T-helper 1 cell treated with Interleukin-12 subunit alpha and Interleukin-12 subunit beta and Interleukin-4 antibody, amounts not matched to agents 30 μg/mL and 1 μg/mL, for 36 hours (primary cell): ENCODE data around the gene CTTN.

ENCODE experiments used
- H3K27ac Mint-ChIP-seq: one replicate; pipeline ENCODE4 v1.8.0; 2021; ENCODE audit warnings: mild to moderate bottlenecking, mixed read lengths
- H3K27me3 Mint-ChIP-seq: one replicate; pipeline ENCODE4 v1.8.0; 2021; ENCODE audit warnings: low read depth, mixed read lengths
- H3K36me3 Mint-ChIP-seq: one replicate; pipeline ENCODE4 v1.8.0; 2021; ENCODE audit warnings: low read depth, mixed read lengths
- H3K4me1 Mint-ChIP-seq: one replicate; pipeline ENCODE4 v1.8.0; 2021; ENCODE audit warnings: low read depth, mixed read lengths
- H3K4me3 Mint-ChIP-seq: one replicate; pipeline ENCODE4 v1.8.0; 2021; ENCODE audit warnings: mild to moderate bottlenecking, moderate library complexity, mixed read lengths
- H3K9me3 Mint-ChIP-seq: one replicate; pipeline ENCODE4 v1.8.0; 2021; ENCODE audit warnings: mixed read lengths

Gene CTTN

GRCh38 chr11:70397983-70398833 is at the start of gene CTTN:
Gene CTTN, plus strand, starts transcription at chr11:70398529. Its CDS starts 8,769 bp downstream, at chr11:70407298.
- Mint-ChIP-seq H3K27ac (peak within 1 kb of the TSS; percentile 73), H3K4me1 (peaks cover 21% of the 10 kb centered on the region), H3K27me3 (peaks cover 75% of the 10 kb centered on the region), H3K36me3 (peaks cover 3% of the 10 kb centered on the region), H3K4me3 (peak within 1 kb of the TSS; percentile 86), H3K9me3 (no peaks in the 10 kb centered on the region)

DNA sequence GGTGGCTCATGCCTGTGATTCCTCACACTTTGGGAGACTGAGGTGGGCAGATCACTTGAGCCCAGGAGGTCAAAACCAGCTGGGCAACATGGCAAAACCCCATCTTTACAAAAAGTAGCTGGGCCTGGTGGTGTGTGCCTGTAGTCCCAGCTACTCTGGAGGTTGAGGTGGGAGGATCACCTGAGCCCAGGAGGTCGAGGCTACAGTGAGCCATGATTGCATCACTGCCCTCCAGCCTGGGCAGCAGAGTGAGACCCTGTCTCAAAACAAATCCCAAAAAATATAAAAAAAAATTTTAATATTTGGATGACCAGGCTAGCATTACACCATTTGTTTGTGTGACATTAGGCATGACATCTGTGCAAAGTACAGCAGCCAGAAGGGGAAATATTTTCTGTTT is 49.7 kb upstream of the CTTN start:
- no peak overlapping the region for H3K27ac Mint-ChIP-seq
- no peak overlapping the region for H3K4me3 Mint-ChIP-seq
- H3K4me1 Mint-ChIP-seq, result no peaks in the 10 kb centered on the region
- peaks cover 12% of the 10 kb centered on the region for H3K36me3 Mint-ChIP-seq
- H3K9me3 Mint-ChIP-seq, result no peaks in the 10 kb centered on the region
- no peaks in the 10 kb centered on the region for H3K27me3 Mint-ChIP-seq

DNA sequence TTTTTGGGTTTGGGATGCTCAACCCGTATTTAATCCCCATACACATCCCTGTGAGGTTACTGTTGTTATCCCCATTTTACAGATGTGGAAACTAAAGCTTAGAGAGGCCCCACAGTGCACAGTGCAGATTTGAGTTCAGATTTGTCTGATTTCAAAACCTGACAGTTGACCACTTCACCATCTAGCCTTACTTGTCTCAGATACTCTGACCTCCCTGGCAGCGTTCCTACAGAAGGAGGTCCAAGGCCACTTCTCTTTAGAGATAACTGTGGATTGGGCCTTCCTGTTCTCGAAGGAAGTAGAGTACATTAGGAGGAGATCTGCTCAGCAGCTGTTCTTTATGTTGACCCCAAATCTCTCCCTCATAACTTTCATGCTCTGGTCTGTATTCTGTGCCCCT is 46.7 kb upstream of the CTTN start:
- Mint-ChIP-seq H3K4me1 (no peaks in the 10 kb centered on the region), H3K36me3 (peaks cover 24% of the 10 kb centered on the region), H3K27me3 (no peaks in the 10 kb centered on the region)

DNA sequence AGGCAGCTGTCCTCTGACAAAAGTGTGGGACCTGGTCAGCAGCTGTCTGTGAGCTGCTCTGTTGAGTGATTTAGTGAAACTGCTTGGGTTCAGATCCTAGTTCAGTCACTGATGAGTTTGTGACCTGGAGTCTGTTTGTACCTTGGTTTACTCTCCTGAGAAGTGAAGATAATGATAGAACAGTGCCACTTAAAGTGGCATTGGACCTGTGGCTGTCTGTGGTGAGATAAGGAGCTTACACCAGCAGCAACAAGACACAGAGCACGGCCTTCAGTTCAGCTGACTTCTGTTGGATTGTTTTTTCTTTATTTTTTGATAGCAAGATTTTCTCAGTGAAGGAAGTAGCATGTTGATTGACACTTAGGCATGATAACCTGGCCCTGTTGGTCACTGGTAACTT is 46.2 kb upstream of the CTTN start:
- Mint-ChIP-seq H3K9me3 (no peaks in the 10 kb centered on the region), H3K27me3 (no peaks in the 10 kb centered on the region), H3K4me3 (no peak overlapping the region), H3K36me3 (peaks cover 26% of the 10 kb centered on the region), H3K27ac (no peak overlapping the region), H3K4me1 (no peaks in the 10 kb centered on the region)

More for the DNA sequence above, 46.7 kb upstream of the CTTN start:
- no peak overlapping the region for H3K4me3 Mint-ChIP-seq
- no peaks in the 10 kb centered on the region for H3K9me3 Mint-ChIP-seq
- no peak overlapping the region for H3K27ac Mint-ChIP-seq

DNA sequence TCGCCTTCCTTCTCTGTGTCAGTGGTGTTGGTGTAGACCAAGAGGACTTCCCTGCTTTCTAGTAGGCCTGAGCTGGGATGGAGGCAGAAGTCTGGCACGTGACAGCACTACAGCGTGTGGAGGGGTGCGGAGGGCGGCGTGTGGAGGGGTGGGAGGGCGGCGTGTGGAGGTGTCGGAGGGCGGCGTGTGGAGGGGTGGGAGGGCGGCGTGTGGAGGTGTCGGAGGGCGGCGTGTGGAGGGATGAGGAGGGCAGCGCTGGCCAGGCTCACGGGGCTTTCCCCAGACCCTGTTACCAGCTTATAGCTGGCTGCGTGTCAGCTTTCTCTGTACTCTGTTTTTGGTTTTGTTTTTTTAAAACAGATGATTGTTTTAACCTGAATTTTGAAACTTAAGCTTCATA is 45.7 kb upstream of the CTTN start:
- H3K4me3 Mint-ChIP-seq, result no peak overlapping the region
- no peaks in the 10 kb centered on the region for H3K4me1 Mint-ChIP-seq
- no peaks in the 10 kb centered on the region for H3K9me3 Mint-ChIP-seq
- H3K36me3 Mint-ChIP-seq, result peaks cover 26% of the 10 kb centered on the region
- no peak overlapping the region for H3K27ac Mint-ChIP-seq
- no peaks in the 10 kb centered on the region for H3K27me3 Mint-ChIP-seq

DNA sequence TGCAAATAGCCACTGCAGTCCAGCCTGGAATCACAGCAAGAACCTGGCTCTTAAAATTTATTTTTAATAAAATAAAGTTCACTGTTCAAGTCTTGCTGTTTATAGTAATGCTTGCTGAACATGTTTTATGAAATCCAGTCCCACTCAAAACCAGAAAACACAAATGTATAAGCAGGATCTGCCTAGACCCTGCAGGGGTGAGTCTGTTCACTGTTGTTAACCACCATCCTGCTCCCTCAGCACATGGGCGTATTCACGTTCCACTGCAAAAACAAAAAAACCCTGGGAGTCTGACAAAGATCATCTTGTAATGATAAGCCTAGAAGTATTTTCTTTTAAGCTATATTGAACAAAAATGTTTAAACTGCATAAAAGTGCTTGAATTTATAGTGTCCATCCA is 45.0 kb upstream of the CTTN start:
- Mint-ChIP-seq H3K4me1 (no peaks in the 10 kb centered on the region), H3K9me3 (no peaks in the 10 kb centered on the region), H3K27ac (no peak overlapping the region), H3K27me3 (no peaks in the 10 kb centered on the region), H3K4me3 (no peak overlapping the region), H3K36me3 (peaks cover 26% of the 10 kb centered on the region)

- Mint-ChIP-seq H3K4me1 (no peaks in the 10 kb centered on the region), H3K27me3 (no peaks in the 10 kb centered on the region), H3K9me3 (no peaks in the 10 kb centered on the region), H3K36me3 (peaks cover 27% of the 10 kb centered on the region), H3K4me3 (no peak overlapping the region), H3K27ac (no peak overlapping the region)
Observed at GRCh38 chr11:70353900-70354568, 44.3 kb upstream of the CTTN start.

GRCh38 chr11:70354629-70355028 is 43.7 kb upstream of the CTTN start:
- Mint-ChIP-seq H3K27me3 (no peaks in the 10 kb centered on the region), H3K9me3 (no peaks in the 10 kb centered on the region), H3K4me1 (no peaks in the 10 kb centered on the region), H3K36me3 (peaks cover 31% of the 10 kb centered on the region), H3K27ac (no peak overlapping the region), H3K4me3 (no peak overlapping the region)

- no peaks in the 10 kb centered on the region for H3K4me1 Mint-ChIP-seq
- H3K4me3 Mint-ChIP-seq, result no peak overlapping the region
- peaks cover 39% of the 10 kb centered on the region for H3K36me3 Mint-ChIP-seq
- H3K9me3 Mint-ChIP-seq, result no peaks in the 10 kb centered on the region
- no peak overlapping the region for H3K27ac Mint-ChIP-seq
- H3K27me3 Mint-ChIP-seq, result no peaks in the 10 kb centered on the region
Observed at GRCh38 chr11:70358753-70359152, 39.6 kb upstream of the CTTN start.

DNA sequence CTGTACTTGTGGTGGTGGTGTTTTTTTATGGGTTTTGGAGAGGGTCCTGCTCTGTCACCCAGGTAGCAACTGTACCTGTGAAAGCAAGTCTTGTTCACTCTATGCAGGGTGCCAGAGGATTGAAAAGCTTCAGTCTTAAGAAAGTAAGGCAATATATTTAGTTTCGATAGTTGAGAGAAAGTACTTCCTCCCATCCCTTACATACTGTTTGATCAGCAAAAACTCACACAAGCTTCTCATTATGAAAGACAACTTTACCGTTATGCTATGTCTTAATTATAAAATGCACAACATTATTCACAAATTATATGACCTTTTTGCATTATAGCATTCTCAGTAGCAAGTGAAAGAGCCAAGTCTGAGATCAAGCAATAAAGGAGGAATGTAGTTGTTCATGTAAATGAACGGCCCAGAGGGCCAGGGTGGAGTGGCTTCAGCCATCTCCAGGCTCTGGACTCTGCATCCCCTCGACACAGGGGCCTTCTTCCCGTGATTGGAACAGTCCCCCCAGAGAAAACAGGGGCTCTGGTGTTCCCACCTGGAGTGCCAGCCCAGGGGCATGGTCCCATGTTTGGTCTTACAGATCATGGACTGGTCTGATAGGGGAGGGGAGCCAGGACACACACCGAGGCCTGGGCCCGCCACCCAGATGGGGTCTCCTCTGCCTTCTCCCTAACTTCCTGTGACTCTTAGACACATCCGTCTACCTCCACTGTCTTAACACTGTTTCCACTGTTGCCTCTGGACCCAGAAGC is 38.7 kb upstream of the CTTN start:
- Mint-ChIP-seq H3K36me3 (peaks cover 38% of the 10 kb centered on the region), H3K9me3 (no peaks in the 10 kb centered on the region), H3K27me3 (no peaks in the 10 kb centered on the region), H3K27ac (no peak overlapping the region), H3K4me1 (peaks cover 2% of the 10 kb centered on the region), H3K4me3 (no peak overlapping the region)

DNA sequence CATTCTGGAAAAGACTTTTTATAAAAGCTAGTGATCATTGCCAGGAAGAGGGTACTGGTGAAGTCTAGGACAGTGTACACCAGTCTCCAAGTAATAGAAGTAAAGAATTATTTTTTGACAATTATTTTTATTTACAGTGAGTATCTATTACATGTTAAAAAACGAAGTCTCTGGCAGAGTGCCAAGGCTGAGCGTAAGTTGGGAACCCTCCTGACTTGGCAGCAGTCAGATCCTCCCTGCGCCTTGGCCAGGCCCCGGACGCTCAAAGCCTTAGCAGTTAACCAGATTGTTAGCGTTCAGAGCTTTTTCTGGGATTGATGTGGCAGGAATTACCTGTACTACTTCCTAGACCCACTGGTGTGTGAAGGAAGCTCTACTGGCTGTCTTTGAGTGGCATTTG is 38.1 kb upstream of the CTTN start:
- H3K9me3 Mint-ChIP-seq, result no peaks in the 10 kb centered on the region
- no peaks in the 10 kb centered on the region for H3K27me3 Mint-ChIP-seq
- peaks cover 8% of the 10 kb centered on the region for H3K4me1 Mint-ChIP-seq
- no peak overlapping the region for H3K4me3 Mint-ChIP-seq
- peaks cover 42% of the 10 kb centered on the region for H3K36me3 Mint-ChIP-seq
- no peak overlapping the region for H3K27ac Mint-ChIP-seq

DNA sequence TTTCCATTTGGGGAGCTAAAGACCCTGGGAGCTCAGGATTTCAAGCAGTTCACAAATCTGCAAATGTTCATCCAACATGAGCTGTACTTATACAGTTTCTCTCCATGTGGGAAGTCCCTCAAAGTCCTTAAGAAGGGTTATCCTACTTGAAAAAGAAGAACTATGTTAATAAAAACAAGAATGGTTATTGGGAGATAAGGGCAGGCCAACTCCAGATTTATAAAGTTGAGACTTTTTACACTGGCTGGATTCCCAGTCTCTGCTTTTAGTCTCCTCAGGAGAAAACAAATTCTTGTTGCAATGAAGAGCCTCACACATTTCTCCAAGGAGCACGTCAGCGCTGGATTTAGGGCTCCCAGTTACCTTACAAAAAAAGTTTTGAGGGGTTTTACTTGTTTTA is 34.2 kb upstream of the CTTN start:
- Mint-ChIP-seq H3K27ac (no peak overlapping the region), H3K4me1 (peaks cover 20% of the 10 kb centered on the region), H3K27me3 (no peaks in the 10 kb centered on the region), H3K4me3 (no peak overlapping the region), H3K9me3 (no peaks in the 10 kb centered on the region), H3K36me3 (peaks cover 36% of the 10 kb centered on the region)

- Mint-ChIP-seq H3K27me3 (no peaks in the 10 kb centered on the region), H3K4me3 (peak overlapping the region; percentile 72), H3K4me1 (peaks cover 20% of the 10 kb centered on the region), H3K36me3 (peaks cover 36% of the 10 kb centered on the region), H3K27ac (peak overlapping the region; percentile 83), H3K9me3 (no peaks in the 10 kb centered on the region)
Observed at GRCh38 chr11:70364745-70365543, 33.4 kb upstream of the CTTN start.

DNA sequence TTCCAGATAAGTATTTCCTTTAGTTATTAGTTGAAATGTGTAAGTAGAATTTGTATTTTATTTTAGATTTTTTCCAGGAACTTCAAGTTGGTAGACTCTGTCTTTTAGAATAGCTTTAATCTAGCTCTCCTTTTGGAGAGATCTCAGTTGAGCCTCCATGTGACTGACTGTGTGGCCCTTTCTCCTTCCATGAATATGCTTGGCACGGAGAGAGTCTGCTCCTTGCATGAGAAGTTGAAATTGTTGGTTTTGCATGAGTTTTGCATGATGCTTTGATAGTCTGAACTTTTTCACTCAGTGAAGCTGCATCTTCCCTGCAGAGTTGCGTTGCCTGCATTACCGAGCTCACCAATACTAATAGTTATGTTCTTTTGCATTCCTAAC is 32.8 kb upstream of the CTTN start:
- H3K27me3 Mint-ChIP-seq, result no peaks in the 10 kb centered on the region
- peaks cover 20% of the 10 kb centered on the region for H3K4me1 Mint-ChIP-seq
- H3K27ac Mint-ChIP-seq, result peak overlapping the region; percentile 83
- no peaks in the 10 kb centered on the region for H3K9me3 Mint-ChIP-seq
- H3K36me3 Mint-ChIP-seq, result peaks cover 38% of the 10 kb centered on the region
- peak overlapping the region; percentile 72 for H3K4me3 Mint-ChIP-seq
